HUES6 (cell line): ENCODE data around the gene AGAP3.
A peak's percentile ranks its signal among the peaks of the same experiment; 100 is the strongest.

ENCODE experiments used
- H3K27ac ChIP-seq: 2 replicates; pipeline ENCODE4 v1.7.0; 2013; ENCODE audit warnings: low read depth, mild to moderate bottlenecking, low read length, inconsistent platforms
- H3K27me3 ChIP-seq: 2 replicates; pipeline ENCODE4 v1.6.1; 2013; ENCODE audit warnings: low read length; ENCODE audit not compliant: control insufficient read depth, insufficient read depth
- H3K36me3 ChIP-seq: 2 replicates; pipeline ENCODE4 v1.6.1; 2013; ENCODE audit warnings: low read length; ENCODE audit not compliant: control insufficient read depth, insufficient read depth
- H3K4me1 ChIP-seq: 2 replicates; pipeline ENCODE4 v1.6.1; 2013; ENCODE audit warnings: low read length; ENCODE audit not compliant: control insufficient read depth, insufficient read depth
- H3K4me3 ChIP-seq: 2 replicates; pipeline ENCODE4 v1.5.1; 2013; ENCODE audit warnings: low read depth, low read length
- H3K9ac ChIP-seq: one replicate; pipeline ENCODE4 v1.6.1; 2013; ENCODE audit warnings: mild to moderate bottlenecking, low read length
- H3K9me3 ChIP-seq: 2 replicates; pipeline ENCODE4 v1.6.1; 2013; ENCODE audit warnings: low read depth, low read length; ENCODE audit not compliant: control insufficient read depth, insufficient read depth

The AGAP3 gene

DNA sequence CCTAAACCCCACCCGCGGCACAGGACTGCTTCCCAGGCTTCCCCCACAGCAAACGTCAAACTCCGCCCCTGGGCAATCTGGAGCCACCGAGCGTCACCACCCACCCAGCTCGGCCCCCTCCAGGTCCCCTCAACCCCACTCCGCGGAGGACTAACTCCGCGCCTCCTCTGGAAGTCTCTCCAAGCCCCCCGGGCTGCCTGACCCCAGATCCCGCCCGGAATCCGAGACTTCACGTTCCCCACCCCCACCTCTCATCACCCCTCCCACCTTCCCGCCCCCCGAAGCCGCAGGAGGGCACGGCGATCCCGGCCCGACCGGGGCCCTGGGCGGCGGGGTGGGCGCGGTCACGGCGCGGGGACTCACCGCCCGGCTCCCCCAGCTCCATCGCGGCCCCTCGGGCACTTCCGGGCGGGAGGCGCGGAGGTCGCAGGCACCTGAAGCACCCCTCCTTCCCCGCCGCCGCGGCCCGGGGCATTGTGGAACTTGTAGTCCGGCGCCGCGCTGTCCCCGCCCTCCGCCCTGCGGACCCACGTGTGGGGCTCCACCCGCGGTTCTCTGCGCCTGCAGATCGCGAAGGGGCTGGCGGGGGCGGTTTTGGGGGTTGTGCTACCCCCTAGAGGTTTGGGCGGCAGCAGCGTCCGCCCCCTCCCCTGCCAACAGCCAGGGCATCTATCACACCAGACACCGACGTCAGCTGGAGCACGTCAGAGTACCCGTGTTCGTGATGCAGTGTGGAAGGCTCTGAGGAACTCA lies 3.0 kb upstream of the AGAP3 start, which contains the start of gene TMUB1:
Gene TMUB1, minus strand, starts transcription at position 423 of the 753 bp plus-strand sequence. CDS start 930 bp downstream, outside the sequence.
- H3K9me3 ChIP-seq: no peaks in the 10 kb centered on the region
- no peaks in the 10 kb centered on the region for H3K36me3 ChIP-seq
- H3K27ac ChIP-seq: no peak within 1 kb of the TSS; the same call in 1 of the 2 replicates
- peaks cover 56% of the 10 kb centered on the region for H3K4me1 ChIP-seq
- H3K27me3 ChIP-seq: peaks cover 22% of the 10 kb centered on the region
- peak within 1 kb of the TSS; percentile 14 for H3K9ac ChIP-seq
- peak within 1 kb of the TSS; percentile 95 for H3K4me3 ChIP-seq

DNA sequence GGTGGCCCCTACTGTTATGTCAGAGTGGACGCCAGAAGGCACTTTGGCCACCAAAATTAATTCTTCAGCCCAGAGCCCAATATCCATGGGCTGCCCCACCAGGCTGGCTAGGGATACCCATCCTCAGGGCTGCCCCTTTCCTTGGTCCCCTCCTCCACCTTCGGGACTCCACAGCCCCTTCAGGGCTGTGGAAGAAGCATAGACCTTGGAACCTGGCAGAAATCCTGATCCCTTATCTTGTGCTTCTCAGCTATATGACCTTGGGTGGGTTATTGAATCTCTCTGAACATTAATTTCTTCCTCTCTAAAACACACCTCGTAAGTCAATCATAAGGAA lies 2.5 kb upstream of the AGAP3 start:
- Histone ChIP-seq H3K27ac (no peak overlapping the region), H3K9ac (no peak overlapping the region)

DNA sequence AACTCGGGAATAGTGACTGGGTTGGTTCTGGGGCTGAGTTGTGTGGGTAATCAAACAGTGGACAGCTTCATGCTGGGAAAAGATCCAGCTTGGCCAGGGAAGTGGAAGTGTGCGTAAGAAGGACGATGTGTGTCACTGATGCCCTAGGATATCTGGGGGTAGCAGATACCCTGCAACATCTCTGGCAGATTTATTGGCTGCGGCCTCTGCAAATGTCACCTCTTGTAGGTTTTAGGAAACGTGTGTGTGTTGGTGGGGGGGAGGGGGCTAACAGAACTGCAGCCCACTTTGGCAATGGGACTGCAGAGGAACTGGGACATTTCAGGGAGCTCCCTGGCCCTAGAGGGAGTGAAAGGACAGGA lies 965 bp upstream of the AGAP3 start:
- Histone ChIP-seq H3K4me1 (peaks cover 57% of the 10 kb centered on the region), H3K9ac (no peak overlapping the region), H3K4me3 (peak overlapping the region; percentile 74), H3K27me3 (peaks cover 36% of the 10 kb centered on the region), H3K36me3 (no peaks in the 10 kb centered on the region), H3K9me3 (no peaks in the 10 kb centered on the region), H3K27ac (no peak overlapping the region)

More for the DNA sequence above, 2.5 kb upstream of the AGAP3 start:
- H3K36me3 ChIP-seq: no peaks in the 10 kb centered on the region
- peaks cover 56% of the 10 kb centered on the region for H3K4me1 ChIP-seq
- H3K27me3 ChIP-seq: peaks cover 27% of the 10 kb centered on the region
- peak overlapping the region; percentile 95 for H3K4me3 ChIP-seq
- no peaks in the 10 kb centered on the region for H3K9me3 ChIP-seq

DNA sequence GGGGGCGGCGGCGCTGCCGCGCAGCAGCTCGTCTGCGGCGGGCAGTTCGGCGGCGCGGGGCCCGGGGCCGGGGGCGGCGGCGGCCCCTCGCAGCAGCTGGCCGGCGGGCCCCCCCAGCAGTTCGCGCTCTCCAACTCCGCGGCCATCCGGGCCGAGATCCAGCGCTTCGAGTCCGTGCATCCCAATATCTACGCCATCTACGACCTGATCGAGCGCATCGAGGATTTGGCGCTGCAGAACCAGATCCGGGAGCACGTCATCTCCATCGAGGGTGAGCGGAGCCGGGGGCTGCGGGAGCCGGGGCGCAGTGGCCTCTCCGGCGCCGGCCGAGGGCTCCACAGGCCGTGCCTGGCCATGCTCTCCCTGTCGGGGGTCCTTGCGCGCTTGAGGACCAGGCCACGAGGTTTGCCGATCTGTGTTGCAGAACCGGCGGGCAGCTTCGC lies 548 bp downstream of the AGAP3 start:
- Histone ChIP-seq H3K27me3 (peaks cover 36% of the 10 kb centered on the region), H3K9me3 (no peaks in the 10 kb centered on the region), H3K36me3 (no peaks in the 10 kb centered on the region), H3K27ac (no peak overlapping the region), H3K4me1 (peaks cover 48% of the 10 kb centered on the region), H3K4me3 (peak overlapping the region; percentile 72), H3K9ac (peak overlapping the region; percentile 80)

DNA sequence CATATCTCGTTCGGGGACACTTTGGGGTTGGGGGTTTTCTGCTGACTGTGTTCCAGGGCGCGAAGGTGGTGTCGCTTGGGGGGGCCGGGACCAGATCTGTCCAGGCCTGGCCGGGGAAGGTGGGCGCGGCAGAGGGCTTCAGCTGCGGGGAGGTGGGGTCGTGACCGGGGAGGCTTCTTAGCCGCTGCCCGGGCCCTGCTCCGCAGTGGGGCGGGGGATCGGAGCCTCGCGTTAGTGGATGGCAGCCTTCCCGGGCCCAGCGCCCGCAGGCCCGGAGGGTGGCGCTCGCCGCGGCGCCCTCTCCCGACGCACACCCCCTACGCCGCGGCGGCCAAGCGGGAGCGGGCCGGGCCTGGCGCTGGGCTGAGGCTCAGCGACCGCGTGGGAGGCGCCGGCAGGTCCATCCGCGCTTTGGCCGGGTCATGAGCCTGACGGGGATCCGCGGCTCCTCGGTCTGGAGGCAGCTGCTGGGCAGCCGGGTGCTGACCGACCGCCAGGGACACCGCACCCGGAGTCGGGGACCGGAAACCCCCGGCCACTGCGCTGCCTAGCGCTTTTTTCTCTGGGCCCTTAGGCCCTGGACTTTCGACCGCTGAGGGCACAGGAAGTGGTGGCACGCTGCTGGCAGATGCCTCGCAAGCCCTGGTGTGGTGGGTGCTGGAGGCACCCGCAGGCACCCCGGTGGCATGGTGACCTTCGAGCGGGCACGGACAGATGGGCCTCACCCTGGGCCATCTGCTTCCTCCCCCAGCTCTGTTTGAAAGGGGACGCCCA lies 1.2 kb downstream of the AGAP3 start:
- peak overlapping the region; percentile 80 for H3K9ac ChIP-seq
- no peaks in the 10 kb centered on the region for H3K9me3 ChIP-seq
- peak overlapping the region; percentile 72 for H3K4me3 ChIP-seq
- peaks cover 42% of the 10 kb centered on the region for H3K4me1 ChIP-seq
- H3K27me3 ChIP-seq: peaks cover 36% of the 10 kb centered on the region
- no peak overlapping the region for H3K27ac ChIP-seq
- H3K36me3 ChIP-seq: no peaks in the 10 kb centered on the region

DNA sequence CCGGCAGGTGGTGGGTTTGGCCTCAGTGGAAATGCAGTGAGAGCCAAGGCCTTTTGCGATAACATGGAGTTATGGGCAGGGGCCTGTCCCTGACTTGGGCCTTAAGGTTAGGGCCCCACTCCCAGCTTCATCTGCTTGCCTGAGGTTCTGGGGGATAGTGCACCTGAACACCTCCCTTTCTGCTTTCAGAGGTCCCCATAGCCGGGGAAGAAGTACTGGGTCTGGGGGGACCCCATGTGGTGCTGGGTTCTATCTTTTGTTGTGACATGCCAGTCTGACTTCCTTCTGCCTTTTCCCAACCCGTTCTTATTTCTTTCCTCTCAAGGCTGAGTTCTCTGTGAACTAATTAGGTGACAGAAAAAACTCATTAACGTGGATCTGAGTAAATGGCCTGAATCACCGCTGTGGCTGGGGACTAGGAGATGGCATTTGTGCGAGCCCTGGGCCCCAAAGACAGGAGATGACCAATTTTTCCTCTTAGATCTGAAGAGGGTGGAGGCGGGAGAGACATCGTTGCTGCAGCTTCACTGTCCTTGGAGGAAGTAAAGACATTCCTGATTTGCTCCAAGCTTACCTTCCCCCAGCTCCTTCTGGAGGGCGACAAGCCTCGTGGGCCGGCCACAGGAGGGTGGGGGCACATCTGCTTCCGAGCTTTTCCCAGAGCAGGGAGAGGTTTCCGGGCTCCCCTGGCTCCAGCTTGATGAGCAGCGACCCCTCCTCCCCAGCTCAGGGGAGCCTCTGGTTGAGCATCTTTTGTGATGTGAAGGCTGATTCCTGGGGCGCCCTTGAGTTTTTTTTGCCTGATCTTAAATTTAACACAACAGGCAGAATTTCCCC lies 2.0 kb downstream of the AGAP3 start:
- Histone ChIP-seq H3K9ac (peak overlapping the region; percentile 80), H3K27ac (no peak overlapping the region), H3K4me3 (peak overlapping the region; percentile 72), H3K4me1 (peaks cover 38% of the 10 kb centered on the region), H3K27me3 (peaks cover 36% of the 10 kb centered on the region), H3K9me3 (no peaks in the 10 kb centered on the region), H3K36me3 (no peaks in the 10 kb centered on the region)

DNA sequence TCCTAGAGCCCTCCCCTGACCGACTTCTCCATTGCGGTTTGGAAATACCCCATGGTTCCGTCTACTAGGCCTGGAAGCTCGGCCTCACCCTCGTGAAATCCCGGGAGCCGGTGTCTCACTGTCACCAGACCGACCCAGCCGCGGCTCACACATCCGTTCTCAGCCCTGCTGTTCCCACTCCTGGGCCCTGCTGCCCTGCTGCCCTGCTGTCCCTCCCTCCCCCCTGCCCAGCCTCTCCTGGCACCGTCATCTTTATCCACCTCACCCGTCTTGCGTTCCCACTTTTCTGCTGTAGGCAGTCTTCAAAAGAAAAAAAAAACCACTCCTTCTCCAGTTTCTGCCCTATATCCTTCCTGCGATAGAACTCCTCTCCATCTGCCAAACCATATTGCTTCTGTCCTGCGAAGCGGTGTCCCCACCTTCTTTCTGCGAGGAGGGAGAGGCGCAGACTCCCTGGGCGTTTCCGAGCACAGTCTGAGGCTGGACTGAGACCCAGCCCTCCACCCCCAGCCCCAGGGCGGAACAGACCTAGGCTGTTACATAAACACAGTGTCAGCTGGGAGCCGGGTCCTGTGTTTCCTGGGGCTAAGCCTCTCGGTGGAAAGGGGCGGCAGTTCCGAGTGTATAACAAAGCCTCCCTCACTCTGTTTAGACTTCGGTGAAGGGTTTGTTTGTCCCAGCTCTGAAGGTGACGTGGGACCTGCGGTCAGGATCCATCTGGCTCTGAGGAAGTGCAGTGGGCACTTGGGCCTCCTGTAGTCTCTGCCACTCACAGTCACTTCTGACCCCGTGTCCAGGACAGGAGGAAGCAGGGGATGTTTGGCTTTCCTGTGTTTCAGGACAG lies 2.8 kb downstream of the AGAP3 start:
- Histone ChIP-seq H3K27me3 (peaks cover 32% of the 10 kb centered on the region), H3K9ac (peak overlapping the region; percentile 42), H3K4me3 (peak overlapping the region; percentile 72)

DNA sequence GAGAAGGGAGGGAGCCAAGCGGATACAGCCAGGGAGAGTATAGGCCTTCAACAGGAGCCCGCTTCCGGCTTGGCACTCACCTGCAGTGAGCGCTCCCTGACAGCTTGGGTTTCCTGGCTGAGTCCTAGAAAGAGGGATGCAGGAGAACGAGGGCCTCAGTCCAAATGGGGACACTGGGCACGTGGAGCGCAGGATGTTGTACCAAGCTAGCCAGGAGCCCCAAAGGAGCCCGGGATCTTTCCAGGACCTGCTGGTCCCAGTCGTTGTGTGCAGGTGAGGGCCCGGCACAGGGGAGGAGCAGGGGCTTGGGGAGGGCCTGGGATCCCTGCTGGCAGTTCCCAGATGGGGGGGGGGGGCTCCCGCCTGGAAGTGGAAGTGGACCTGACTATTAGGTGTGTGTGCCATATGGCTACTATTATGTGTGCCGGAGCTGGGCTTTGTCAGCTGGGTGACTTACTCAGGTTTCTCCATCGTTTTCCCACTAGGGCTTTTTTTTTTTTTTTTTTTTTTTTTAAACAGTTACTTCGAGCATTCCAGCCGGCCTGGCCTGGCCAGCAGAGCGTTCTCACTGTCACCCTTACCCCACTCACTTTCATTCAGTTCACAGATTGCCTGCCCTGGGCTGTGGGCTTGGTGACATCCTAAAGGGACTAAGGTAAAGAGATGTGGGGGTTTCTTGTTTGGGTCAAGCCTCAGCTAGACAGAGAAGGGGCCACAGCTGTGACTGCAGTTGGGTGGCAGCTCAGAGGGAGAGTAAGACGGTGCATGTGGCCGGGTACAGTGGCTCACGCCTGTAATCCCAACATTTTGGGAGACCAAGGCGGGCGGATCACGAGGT lies 3.8 kb downstream of the AGAP3 start:
- Histone ChIP-seq H3K4me1 (peaks cover 30% of the 10 kb centered on the region), H3K9ac (peak overlapping the region; percentile 42), H3K9me3 (no peaks in the 10 kb centered on the region), H3K4me3 (peak overlapping the region; percentile 72; the same call in 1 of the 2 replicates), H3K27ac (no peak overlapping the region), H3K27me3 (peaks cover 27% of the 10 kb centered on the region), H3K36me3 (no peaks in the 10 kb centered on the region)

More for the DNA sequence above, 2.8 kb downstream of the AGAP3 start:
- Histone ChIP-seq H3K36me3 (no peaks in the 10 kb centered on the region), H3K9me3 (no peaks in the 10 kb centered on the region), H3K27ac (no peak overlapping the region), H3K4me1 (peaks cover 34% of the 10 kb centered on the region)

DNA sequence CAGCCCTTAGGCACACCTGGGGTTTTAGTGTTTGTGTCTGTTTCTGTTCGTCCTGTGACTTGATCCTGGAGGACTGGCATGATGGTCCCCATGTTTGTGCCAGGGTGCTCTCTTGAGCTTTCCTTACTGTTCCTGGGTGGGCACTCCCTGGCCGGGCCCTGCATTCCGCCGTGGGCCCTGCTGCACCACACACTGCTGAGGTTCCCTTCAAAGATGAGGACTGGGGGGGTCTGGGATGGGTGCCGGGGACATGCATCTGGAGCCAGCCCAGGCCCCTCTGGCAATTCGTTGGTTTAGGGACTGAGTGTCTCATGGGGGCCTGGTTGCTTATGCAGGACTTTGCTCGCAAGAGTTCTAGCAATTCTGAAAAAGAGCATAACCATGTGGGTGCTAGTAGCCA lies 4.7 kb downstream of the AGAP3 start:
- Histone ChIP-seq H3K4me3 (no peak overlapping the region), H3K4me1 (peaks cover 24% of the 10 kb centered on the region), H3K36me3 (no peaks in the 10 kb centered on the region), H3K9me3 (no peaks in the 10 kb centered on the region), H3K27ac (no peak overlapping the region), H3K9ac (no peak overlapping the region), H3K27me3 (peaks cover 24% of the 10 kb centered on the region)
